ENCODE data around the gene ENKUR.
A peak's percentile ranks its signal among the peaks of the same experiment; 100 is the strongest.

ENKUR gene

DNA sequence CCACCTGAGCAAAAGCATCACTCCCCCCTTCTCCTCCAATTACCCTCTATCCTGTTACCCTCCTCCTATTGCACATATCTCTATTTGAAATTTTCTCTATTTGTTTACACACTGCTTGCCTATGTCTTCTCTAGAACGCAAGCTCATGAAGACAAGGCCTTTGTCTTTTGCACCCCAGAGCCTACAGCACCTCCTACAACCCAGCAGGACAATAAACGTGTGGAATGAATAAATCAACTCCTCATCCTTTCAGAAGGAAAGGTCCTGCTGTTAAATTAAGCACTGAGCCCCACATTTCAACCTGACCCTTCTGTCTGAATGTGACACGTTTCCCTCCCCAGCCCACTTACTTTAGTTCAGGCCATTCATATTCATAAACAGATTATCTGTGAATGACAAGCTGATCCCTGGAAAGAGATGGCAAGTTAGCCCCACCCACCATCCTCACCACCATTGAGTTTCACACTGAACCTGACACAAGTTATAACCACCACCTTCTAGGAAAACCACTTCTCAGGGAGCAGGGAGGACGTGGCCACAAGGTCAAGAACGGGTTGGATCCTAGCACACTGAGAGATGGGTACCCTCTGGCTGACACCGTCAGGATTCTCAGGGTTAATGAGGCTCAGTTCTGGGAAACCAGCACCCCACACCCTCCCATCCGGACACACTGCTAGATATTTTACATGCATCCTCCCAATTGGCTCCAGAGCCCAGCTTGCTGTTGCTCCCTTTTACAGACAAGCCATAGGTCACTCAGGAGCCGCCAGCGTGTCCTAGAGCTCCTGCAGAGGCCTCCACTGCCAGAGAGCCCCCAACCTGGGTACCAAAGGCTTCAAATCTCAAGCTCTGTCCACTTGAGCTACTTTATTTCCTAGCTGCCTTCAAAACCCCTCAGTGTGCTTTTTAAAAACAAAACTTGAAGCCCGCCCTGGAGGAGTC is 64.5 kb downstream of the ENKUR start:
- no peaks in the 10 kb centered on the region for H3K36me3 ChIP-seq (replicated peaks)
- no peaks in the 10 kb centered on the region for H3K27me3 ChIP-seq (replicated peaks)
- H3K4me3 ChIP-seq (ENCODE audit: low read depth, low read length), result peak overlapping the region; percentile 57
- in situ Hi-C loops (cut with HindIII; ENCODE audit: low pct_ligation_motif_present, low sequenced_read_pairs), result no loop called here
- H3K27ac ChIP-seq, result peak overlapping the region; percentile 35
- DNase-seq, result no peak
- TF ChIP-seq, protein P1, sequence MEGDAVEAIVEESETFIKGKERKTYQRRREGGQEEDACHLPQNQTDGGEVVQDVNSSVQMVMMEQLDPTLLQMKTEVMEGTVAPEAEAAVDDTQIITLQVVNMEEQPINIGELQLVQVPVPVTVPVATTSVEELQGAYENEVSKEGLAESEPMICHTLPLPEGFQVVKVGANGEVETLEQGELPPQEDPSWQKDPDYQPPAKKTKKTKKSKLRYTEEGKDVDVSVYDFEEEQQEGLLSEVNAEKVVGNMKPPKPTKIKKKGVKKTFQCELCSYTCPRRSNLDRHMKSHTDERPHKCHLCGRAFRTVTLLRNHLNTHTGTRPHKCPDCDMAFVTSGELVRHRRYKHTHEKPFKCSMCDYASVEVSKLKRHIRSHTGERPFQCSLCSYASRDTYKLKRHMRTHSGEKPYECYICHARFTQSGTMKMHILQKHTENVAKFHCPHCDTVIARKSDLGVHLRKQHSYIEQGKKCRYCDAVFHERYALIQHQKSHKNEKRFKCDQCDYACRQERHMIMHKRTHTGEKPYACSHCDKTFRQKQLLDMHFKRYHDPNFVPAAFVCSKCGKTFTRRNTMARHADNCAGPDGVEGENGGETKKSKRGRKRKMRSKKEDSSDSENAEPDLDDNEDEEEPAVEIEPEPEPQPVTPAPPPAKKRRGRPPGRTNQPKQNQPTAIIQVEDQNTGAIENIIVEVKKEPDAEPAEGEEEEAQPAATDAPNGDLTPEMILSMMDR (IDR thresholded peaks at IDR 0.05; ENCODE audit: low read depth, low read length, missing control alignments), result no peak

DNA sequence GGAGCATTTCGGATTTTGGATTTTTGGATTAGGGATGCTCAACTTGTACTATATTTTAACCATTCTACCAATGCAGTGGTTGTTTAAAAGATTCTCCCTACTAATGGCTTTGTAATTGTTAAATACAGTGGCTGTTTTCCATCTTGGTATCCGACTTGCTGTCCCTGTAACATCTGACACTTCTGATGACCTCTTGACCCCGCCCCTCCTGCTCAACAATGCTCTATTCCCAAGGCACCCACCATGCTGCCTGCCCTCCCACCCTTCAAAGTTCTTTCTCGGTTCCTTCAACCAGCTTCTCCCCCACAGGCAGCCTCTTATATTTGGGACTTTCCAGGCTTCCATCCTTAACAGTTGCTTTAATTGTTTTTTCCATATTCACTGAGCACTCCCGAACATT is 65.5 kb downstream of the ENKUR start:
- TF ChIP-seq, protein P1 (IDR thresholded peaks at IDR 0.05; ENCODE audit: low read depth, low read length, missing control alignments), result no peak
- H3K27ac ChIP-seq, result no peak overlapping the region
- DNase-seq, result no peak
- no peak overlapping the region for H3K4me3 ChIP-seq (ENCODE audit: low read depth, low read length)
- no peaks in the 10 kb centered on the region for H3K27me3 ChIP-seq (replicated peaks)
- no peaks in the 10 kb centered on the region for H3K36me3 ChIP-seq (replicated peaks)
- in situ Hi-C loops (cut with HindIII; ENCODE audit: low pct_ligation_motif_present, low sequenced_read_pairs), result no loop called here

DNA sequence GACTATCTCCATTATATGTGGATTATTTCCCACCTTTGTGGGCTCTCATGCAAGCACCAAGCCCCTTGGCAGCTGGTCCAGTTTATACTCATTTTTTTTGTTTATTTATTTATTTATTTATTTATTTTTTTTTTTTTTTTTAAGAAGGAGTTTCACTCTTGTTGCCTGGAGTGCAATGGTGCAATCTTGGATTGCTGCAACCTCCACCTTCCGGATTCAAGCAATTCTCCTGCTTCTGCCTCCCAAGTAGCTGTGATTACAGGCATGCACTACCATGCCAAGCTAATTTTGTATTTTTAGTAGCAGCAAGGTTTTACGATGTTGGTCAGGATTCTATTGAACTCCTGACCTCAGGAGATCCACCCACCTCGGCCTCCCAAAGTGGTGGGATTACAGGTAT is 66.3 kb downstream of the ENKUR start:
- no peaks in the 10 kb centered on the region for H3K36me3 ChIP-seq (replicated peaks)
- TF ChIP-seq, protein P1 (IDR thresholded peaks at IDR 0.05; ENCODE audit: low read depth, low read length, missing control alignments), result no peak
- no peak overlapping the region for H3K4me3 ChIP-seq (ENCODE audit: low read depth, low read length)
- H3K27me3 ChIP-seq (replicated peaks), result no peaks in the 10 kb centered on the region
- in situ Hi-C loops (cut with HindIII; ENCODE audit: low pct_ligation_motif_present, low sequenced_read_pairs), result no loop called here
- no peak for DNase-seq
- no peak overlapping the region for H3K27ac ChIP-seq

DNA sequence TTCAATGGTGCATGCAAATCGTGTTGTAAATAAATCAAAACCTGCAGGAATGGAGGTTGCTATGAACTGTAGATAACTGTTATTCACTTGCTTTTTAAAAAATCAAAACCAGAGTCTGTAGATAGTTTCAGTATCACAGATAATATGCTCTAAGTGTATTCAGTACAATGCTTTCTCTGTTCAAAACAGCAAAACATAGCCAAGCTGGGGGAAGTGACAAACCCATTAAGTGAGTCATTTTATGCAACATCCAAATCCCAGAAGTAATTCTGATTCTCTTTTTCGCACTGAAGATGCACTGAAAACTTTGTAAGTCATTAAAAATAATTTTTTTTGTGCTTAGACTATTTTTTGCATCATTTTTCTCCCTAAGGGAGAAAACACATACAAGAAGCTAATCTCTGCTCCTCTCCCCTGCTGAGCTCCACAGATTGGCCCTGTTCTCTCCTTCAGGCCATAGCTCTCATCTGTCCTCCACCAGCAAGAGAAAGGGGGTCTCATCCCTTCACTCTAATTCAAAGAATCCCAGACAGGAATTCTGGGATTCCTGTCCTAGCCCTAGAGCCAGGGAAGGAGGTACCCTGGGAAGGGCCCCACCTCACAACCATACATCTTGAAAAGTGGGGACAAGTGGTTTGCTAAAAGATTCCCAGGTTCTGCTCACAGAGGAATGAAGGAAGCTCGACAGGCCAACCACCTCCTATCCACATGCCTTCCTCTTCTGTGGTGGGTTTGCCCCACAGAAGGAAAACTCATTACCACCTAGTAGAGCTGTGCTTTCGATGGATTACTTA is 68.5 kb downstream of the ENKUR start:
- H3K27me3 ChIP-seq (replicated peaks), result no peaks in the 10 kb centered on the region
- H3K36me3 ChIP-seq (replicated peaks), result no peaks in the 10 kb centered on the region
- peak; percentile 32 for DNase-seq
- TF ChIP-seq, protein P1 (IDR thresholded peaks at IDR 0.05; ENCODE audit: low read depth, low read length, missing control alignments), result no peak
- no peak overlapping the region for H3K27ac ChIP-seq
- in situ Hi-C loops (cut with HindIII; ENCODE audit: low pct_ligation_motif_present, low sequenced_read_pairs), result no loop called here
- H3K4me3 ChIP-seq (ENCODE audit: low read depth, low read length), result no peak overlapping the region

DNA sequence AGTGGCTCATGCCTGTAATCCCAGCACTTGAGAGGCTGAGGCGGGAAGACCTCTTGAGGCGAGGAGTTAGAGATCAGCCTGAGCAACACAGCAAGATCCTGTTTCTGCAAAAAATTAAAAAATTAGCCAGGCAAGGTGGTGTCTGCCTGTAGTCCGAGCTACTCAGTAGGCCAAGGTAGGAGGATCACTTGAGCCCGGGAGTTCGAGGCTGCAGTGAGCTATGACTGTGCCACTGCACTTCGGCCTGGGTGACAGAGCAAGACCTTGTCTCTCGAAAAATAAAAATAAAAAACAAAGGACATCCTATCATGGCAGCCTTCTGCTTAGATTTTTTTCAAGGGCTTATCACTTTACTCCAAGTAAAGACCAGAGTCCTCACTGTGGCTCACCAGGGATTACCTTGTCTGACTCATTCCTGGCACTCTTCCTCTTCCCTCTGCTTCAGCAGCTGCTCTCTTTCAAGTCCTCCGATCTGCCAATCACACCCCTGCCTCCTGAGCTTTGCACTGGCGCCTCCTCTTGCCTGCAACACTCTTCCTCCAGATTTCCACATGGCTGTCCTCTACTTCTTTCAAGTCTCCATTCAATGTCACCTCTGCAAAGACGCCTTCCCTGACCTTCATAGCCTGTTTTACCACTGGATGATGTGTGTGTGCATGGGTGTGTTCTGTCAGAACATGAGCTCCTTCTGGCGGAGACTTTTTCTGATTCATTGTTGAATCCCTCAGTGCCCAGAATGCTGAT is 71.3 kb downstream of the ENKUR start:
- DNase-seq, result peak; percentile 19
- in situ Hi-C loops (cut with HindIII; ENCODE audit: low pct_ligation_motif_present, low sequenced_read_pairs), result no loop called here
- no peaks in the 10 kb centered on the region for H3K36me3 ChIP-seq (replicated peaks)
- TF ChIP-seq, protein P1 (IDR thresholded peaks at IDR 0.05; ENCODE audit: low read depth, low read length, missing control alignments), result peak; percentile 14
- H3K4me3 ChIP-seq (ENCODE audit: low read depth, low read length), result no peak overlapping the region
- H3K27me3 ChIP-seq (replicated peaks), result no peaks in the 10 kb centered on the region
- no peak overlapping the region for H3K27ac ChIP-seq
